22Rv1 (cell line): ENCODE data around the gene CREG2.

Source experiments
- CTCF ChIP-seq: fragments of 450-650 bp; IDR thresholded peaks from 2 replicates; pipeline ENCODE4 v1.5.1; 2017; ENCODE audit warnings: mild to moderate bottlenecking
- ZFX ChIP-seq: fragments of 450-650 bp; IDR thresholded peaks from 2 replicates; pipeline ENCODE4 v1.6.1; 2017; ENCODE audit warnings: antibody characterized with exemption, borderline replicate concordance

GRCh38 chr2:101300164-101300563 lies 87.1 kb downstream of the CREG2 start:
- no peak for TF ChIP-seq CTCF
- no peak for TF ChIP-seq ZFX
